Measurements from ENCODE around the gene SPSB1. TPM values are rescaled to one million over a fixed set of nuclear protein-coding genes. Genes with fewer than 3 reads are reported as not detected.

SPSB1 gene
- total RNA-seq, 1 experiment from 2014 or later = 2.9 TPM

GRCh38 chr1:9321480-9321849, 28.8 kb downstream of the SPSB1 start:
- no peak overlapping the region for H2BK120ac ChIP-seq (ENCODE audit: low read depth, low read length, poor library complexity, severe bottlenecking)
- H3K4me2 ChIP-seq (ENCODE audit: insufficient read depth, insufficient read length, low read length) = no peak overlapping the region
- H4K8ac ChIP-seq (replicated peaks; ENCODE audit: insufficient read length, low read depth, low read length) = no peak overlapping the region
- no peak overlapping the region for H3K9ac ChIP-seq (ENCODE audit: extremely low read depth, insufficient read length, low read length)
- no peaks in the 10 kb centered on the region for H3K79me1 ChIP-seq (ENCODE audit: insufficient read depth, low read depth, low read length, poor library complexity, severe bottlenecking)
- H3K9me3 ChIP-seq (ENCODE audit: control insufficient read depth, low read depth, low read length) = no peaks in the 10 kb centered on the region
- no peak overlapping the region for H2BK5ac ChIP-seq (ENCODE audit: insufficient read length, low read length)
- H3K56ac ChIP-seq (ENCODE audit: insufficient read length, low read depth, low read length) = no peak overlapping the region
- TF ChIP-seq, protein P1, sequence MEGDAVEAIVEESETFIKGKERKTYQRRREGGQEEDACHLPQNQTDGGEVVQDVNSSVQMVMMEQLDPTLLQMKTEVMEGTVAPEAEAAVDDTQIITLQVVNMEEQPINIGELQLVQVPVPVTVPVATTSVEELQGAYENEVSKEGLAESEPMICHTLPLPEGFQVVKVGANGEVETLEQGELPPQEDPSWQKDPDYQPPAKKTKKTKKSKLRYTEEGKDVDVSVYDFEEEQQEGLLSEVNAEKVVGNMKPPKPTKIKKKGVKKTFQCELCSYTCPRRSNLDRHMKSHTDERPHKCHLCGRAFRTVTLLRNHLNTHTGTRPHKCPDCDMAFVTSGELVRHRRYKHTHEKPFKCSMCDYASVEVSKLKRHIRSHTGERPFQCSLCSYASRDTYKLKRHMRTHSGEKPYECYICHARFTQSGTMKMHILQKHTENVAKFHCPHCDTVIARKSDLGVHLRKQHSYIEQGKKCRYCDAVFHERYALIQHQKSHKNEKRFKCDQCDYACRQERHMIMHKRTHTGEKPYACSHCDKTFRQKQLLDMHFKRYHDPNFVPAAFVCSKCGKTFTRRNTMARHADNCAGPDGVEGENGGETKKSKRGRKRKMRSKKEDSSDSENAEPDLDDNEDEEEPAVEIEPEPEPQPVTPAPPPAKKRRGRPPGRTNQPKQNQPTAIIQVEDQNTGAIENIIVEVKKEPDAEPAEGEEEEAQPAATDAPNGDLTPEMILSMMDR (conservative IDR thresholded peaks at IDR 0.05) = no peak
- H4K20me1 ChIP-seq (ENCODE audit: control insufficient read depth, insufficient read depth, insufficient read length) = no peaks in the 10 kb centered on the region
- no CpG with 5 or more reads among the region's 11 CpGs for WGBS (ENCODE audit: extremely low coverage, insufficient read length, low lambda C conversion rate)
- H3K27me3 ChIP-seq (ENCODE audit: insufficient read depth, low read length) = no peaks in the 10 kb centered on the region
- Mint-ChIP-seq H3K36me3 (ENCODE audit: insufficient read depth in 1 of 3, low read depth in 3 of 3) (peaks cover 0 to 1% (median 0%) of the 10 kb centered on the region in 3 experiments; a peak in 1 of 7 replicates), H3K9me3 (no peaks in the 10 kb centered on the region), H3K27me3 (ENCODE audit: low read depth) (no peaks in the 10 kb centered on the region; the same call in none of the 2 replicates), H3K4me3 (no peak overlapping the region; a peak in 1 of 5 replicates), H3K4me1 (peaks cover 46 to 59% of the 10 kb centered on the region in 2 experiments), H3K27ac (peak overlapping the region in 2 of 3 experiments; percentile 78 to 87; a peak in 2 of 7 replicates)
- H4K91ac ChIP-seq (ENCODE audit: insufficient read length, low read depth, low read length) = peak overlapping the region; percentile 19
- DNase-seq = no peak
- H4K5ac ChIP-seq (ENCODE audit: insufficient read length, low read depth, low read length) = no peak overlapping the region
- H2AK5ac ChIP-seq (ENCODE audit: insufficient read length, low read length) = peak overlapping the region; percentile 58
- no peak overlapping the region for H2BK12ac ChIP-seq (ENCODE audit: insufficient read length, low read depth, low read length)
- H3K23ac ChIP-seq (ENCODE audit: insufficient read length, low read depth, low read length) = no peak overlapping the region
- no peak overlapping the region for H3K18ac ChIP-seq (ENCODE audit: insufficient read length, low read depth, low read length)
- no peak overlapping the region for H2BK20ac ChIP-seq (ENCODE audit: low read depth, low read length, poor library complexity, severe bottlenecking)
- no peak overlapping the region for H3T11ph ChIP-seq (ENCODE audit: low read length)
- H3K27ac ChIP-seq (ENCODE audit: insufficient read length, low read depth, low read length) = no peak overlapping the region
- no peak overlapping the region for H2BK15ac ChIP-seq (ENCODE audit: low read depth, low read length)
- H3K79me2 ChIP-seq (ENCODE audit: insufficient read depth, low read length) = no peaks in the 10 kb centered on the region
- peaks cover 10% of the 10 kb centered on the region; the same call in 1 of the 2 replicates for H3K4me1 ChIP-seq (ENCODE audit: insufficient read depth, low read length)
- no peaks in the 10 kb centered on the region for H3K23me2 ChIP-seq (ENCODE audit: insufficient read length, low read depth, low read length, poor library complexity, severe bottlenecking)
- H2AFZ ChIP-seq (ENCODE audit: low read length) = no peak overlapping the region
- no peak overlapping the region; the same call in 1 of the 2 replicates for H3K14ac ChIP-seq (ENCODE audit: insufficient read depth, low read length)
- H3K4ac ChIP-seq (ENCODE audit: low read depth, low read length) = no peak overlapping the region

Measured in H9 (cell line).